HEK293 (cell line): Measurements from ENCODE around the gene CADM1.

ENCODE experiments used
- CTCF ChIA-PET: fragments of 350-600 bp; formaldehyde crosslinking; extraction: SDS; loops from one replicate; lab custom pipeline; 2021; ENCODE audit warnings: antibody characterized with exemption; lab: Yijun Ruan, JAX
- POLR2A ChIA-PET: fragments of 300-600 bp; formaldehyde crosslinking; extraction: SDS; loops from one replicate; lab custom pipeline; 2020; ENCODE audit warnings: antibody characterized with exemption, inconsistent platforms; lab: Yijun Ruan, JAX
- H3K27ac ChIP-seq: fragments of 200-500 bp; sonication (Bioruptor generic); 2 replicates; pipeline ENCODE4 v1.5.1; 2014; ENCODE audit warnings: low read depth, low read length, control low read depth, inconsistent platforms; ENCODE audit errors: extremely low read depth
- H3K36me3 ChIP-seq, 2 experiments: fragments of 200-500 bp in 1 of 2; sonication (Bioruptor generic) in 1 of 2; 1 replicate in 1 of 2; 2 replicates in 1 of 2; pipeline ENCODE4 v1.5.1; 2014 to 2017; ENCODE audit warnings: inconsistent platforms in 2 of 2, low read length in 2 of 2; ENCODE audit not compliant: control insufficient read depth in 2 of 2, insufficient read depth in 1 of 2
- H3K4me1 ChIP-seq: fragments of 200-500 bp; sonication (Bioruptor generic); 2 replicates; pipeline ENCODE4 v1.5.1; 2014; ENCODE audit warnings: mild to moderate bottlenecking, low read length, inconsistent platforms; ENCODE audit not compliant: control insufficient read depth, insufficient read depth
- H3K4me3 ChIP-seq: 2 replicates; pipeline ENCODE4 v1.5.1; 2011; ENCODE audit warnings: low read depth, mild to moderate bottlenecking, control low read depth, low read length, moderate library complexity
- H3K9me3 ChIP-seq: fragments of 200-500 bp; sonication (Bioruptor generic); 2 replicates; pipeline ENCODE4 v1.5.1; 2014; ENCODE audit warnings: low read depth, low read length, inconsistent platforms; ENCODE audit not compliant: control insufficient read depth, insufficient read depth
- GLIS1 ChIP-seq: fragments of 450-650 bp; formaldehyde crosslinking; IDR thresholded peaks from 2 replicates; pipeline ENCODE4 v1.5.1; 2016; ENCODE audit warnings: missing biosample characterization, missing genetic modification characterization
- IKZF3 ChIP-seq: fragments of 450-650 bp; IDR thresholded peaks from 2 replicates; pipeline ENCODE4 v1.5.0; 2018; ENCODE audit warnings: missing biosample characterization, mild to moderate bottlenecking, missing genetic modification characterization, moderate library complexity
- KLF1 ChIP-seq: fragments of 450-650 bp; formaldehyde crosslinking; IDR thresholded peaks from 2 replicates; pipeline ENCODE4 v1.5.1; 2016; ENCODE audit warnings: missing biosample characterization, missing genetic modification characterization
- KLF16 ChIP-seq: fragments of 450-650 bp; formaldehyde crosslinking; IDR thresholded peaks from 2 replicates; pipeline ENCODE4 v1.5.1; 2017; ENCODE audit warnings: missing biosample characterization, missing genetic modification characterization
- PRDM6 ChIP-seq: fragments of 450-650 bp; formaldehyde crosslinking; IDR thresholded peaks from 2 replicates; pipeline ENCODE4 v1.5.1; 2017; ENCODE audit warnings: missing biosample characterization, missing genetic modification characterization
- SETDB1 ChIP-seq: IDR thresholded peaks from one replicate; pipeline ENCODE4 v1.6.1; 2017; ENCODE audit warnings: mild to moderate bottlenecking, low read length, moderate library complexity, mixed read lengths; ENCODE audit not compliant: insufficient read length
- SP7 ChIP-seq: fragments of 450-650 bp; formaldehyde crosslinking; IDR thresholded peaks from 2 replicates; pipeline ENCODE4 v1.5.1; 2016; ENCODE audit warnings: missing biosample characterization, missing genetic modification characterization
- ZBTB21 ChIP-seq: fragments of 450-650 bp; formaldehyde crosslinking; IDR thresholded peaks from 2 replicates; pipeline ENCODE4 v1.5.1; 2017; ENCODE audit warnings: missing biosample characterization, missing genetic modification characterization
- ZBTB6 ChIP-seq: fragments of 450-650 bp; formaldehyde crosslinking; IDR thresholded peaks from 2 replicates; pipeline ENCODE4 v1.5.1; 2017; ENCODE audit warnings: missing biosample characterization, missing genetic modification characterization
- ZBTB7A ChIP-seq: fragments of 450-650 bp; formaldehyde crosslinking; IDR thresholded peaks from 2 replicates; pipeline ENCODE4 v1.5.1; 2016; ENCODE audit warnings: low read depth, missing biosample characterization, missing genetic modification characterization
- ZNF211 ChIP-seq: fragments of 450-650 bp; formaldehyde crosslinking; IDR thresholded peaks from 2 replicates; pipeline ENCODE4 v1.5.1; 2016; ENCODE audit warnings: low read depth, missing biosample characterization, missing genetic modification characterization
- ZNF223 ChIP-seq: fragments of 450-650 bp; formaldehyde crosslinking; IDR thresholded peaks from 2 replicates; pipeline ENCODE4 v1.5.1; 2016; ENCODE audit warnings: missing biosample characterization, missing genetic modification characterization
- ZNF26 ChIP-seq: fragments of 450-650 bp; formaldehyde crosslinking; IDR thresholded peaks from 2 replicates; pipeline ENCODE4 v1.5.1; 2016; ENCODE audit warnings: missing biosample characterization, missing genetic modification characterization
- ZNF324 ChIP-seq: fragments of 450-650 bp; formaldehyde crosslinking; IDR thresholded peaks from 2 replicates; pipeline ENCODE4 v1.5.1; 2016; ENCODE audit warnings: missing biosample characterization, missing genetic modification characterization
- ZNF354C ChIP-seq: fragments of 450-650 bp; formaldehyde crosslinking; IDR thresholded peaks from 2 replicates; pipeline ENCODE4 v1.5.1; 2016; ENCODE audit warnings: missing biosample characterization, missing genetic modification characterization, low read depth, borderline replicate concordance
- ZNF449 ChIP-seq: fragments of 450-650 bp; formaldehyde crosslinking; IDR thresholded peaks from 2 replicates; pipeline ENCODE4 v1.5.1; 2017; ENCODE audit warnings: missing biosample characterization, mild to moderate bottlenecking, missing genetic modification characterization, moderate library complexity
- ZNF510 ChIP-seq: fragments of 450-650 bp; formaldehyde crosslinking; IDR thresholded peaks from 2 replicates; pipeline ENCODE4 v1.5.1; 2018; ENCODE audit warnings: mild to moderate bottlenecking, missing genetic modification characterization, missing biosample characterization; ENCODE audit not compliant: insufficient replicate concordance
- ZNF596 ChIP-seq: fragments of 450-650 bp; IDR thresholded peaks from 2 replicates; pipeline ENCODE4 v1.5.0; 2018; ENCODE audit warnings: missing biosample characterization, mild to moderate bottlenecking, missing genetic modification characterization, moderate library complexity
- ZNF624 ChIP-seq: fragments of 450-650 bp; formaldehyde crosslinking; IDR thresholded peaks from 2 replicates; pipeline ENCODE4 v1.5.1; 2017; ENCODE audit warnings: missing biosample characterization, missing genetic modification characterization
- ZNF626 ChIP-seq: fragments of 450-650 bp; sonication (Bioruptor Pico); formaldehyde crosslinking; IDR thresholded peaks from 2 replicates; pipeline ENCODE4 v1.5.1; 2018; ENCODE audit warnings: missing biosample characterization, missing genetic modification characterization, inconsistent platforms
- ZNF629 ChIP-seq: fragments of 450-650 bp; formaldehyde crosslinking; IDR thresholded peaks from 2 replicates; pipeline ENCODE4 v1.5.1; 2017; ENCODE audit warnings: missing biosample characterization, missing genetic modification characterization
- ZNF658 ChIP-seq: fragments of 450-650 bp; formaldehyde crosslinking; IDR thresholded peaks from 2 replicates; pipeline ENCODE4; 2016; ENCODE audit warnings: missing biosample characterization, missing genetic modification characterization
- ZNF747 ChIP-seq: fragments of 450-650 bp; formaldehyde crosslinking; IDR thresholded peaks from 2 replicates; pipeline ENCODE4 v1.5.1; 2016; ENCODE audit warnings: missing biosample characterization, missing genetic modification characterization
- ZNF785 ChIP-seq: fragments of 450-650 bp; formaldehyde crosslinking; IDR thresholded peaks from 2 replicates; pipeline ENCODE4 v1.5.1; 2016; ENCODE audit warnings: missing biosample characterization, missing genetic modification characterization
- ZSCAN5A ChIP-seq: fragments of 450-650 bp; formaldehyde crosslinking; IDR thresholded peaks from 2 replicates; pipeline ENCODE4 v1.5.1; 2016; ENCODE audit warnings: missing biosample characterization, missing genetic modification characterization

CADM1 gene

GRCh38 chr11:115406404-115406803 lies 97.8 kb downstream of the CADM1 start:
- CTCF ChIA-PET, result no interaction called here
- POLR2A ChIA-PET, result no interaction called here
- Histone ChIP-seq H3K4me3 (no peak overlapping the region), H3K27ac (no peak overlapping the region), H3K9me3 (no peaks in the 10 kb centered on the region), H3K36me3 (no peaks in the 10 kb centered on the region), H3K4me1 (peaks cover 20% of the 10 kb centered on the region)
- TF ChIP-seq KLF1 (tag by site-specific recombination), result no peak
- TF ChIP-seq ZNF626 (tag by site-specific recombination), result no peak
- TF ChIP-seq ZNF26 (tag by site-specific recombination), result no peak
- no peak for TF ChIP-seq ZBTB7A (tag by site-specific recombination)
- TF ChIP-seq ZNF624 (tag by site-specific recombination), result no peak
- no peak for TF ChIP-seq ZNF354C (tag by site-specific recombination)
- no peak for TF ChIP-seq ZNF596 (tag by site-specific recombination)
- no peak for TF ChIP-seq ZBTB6 (tag by site-specific recombination)

- peaks cover 5% of the 10 kb centered on the region; the same call in 1 of the 2 replicates for H3K4me1 ChIP-seq
- CTCF ChIA-PET, result interaction anchor here (1.0 kb wide), 1 partner anchor 24 kb away, joined by 3 read pairs; no protein-coding TSS in a partner anchor
- H3K27ac ChIP-seq, result no peak overlapping the region
- no peaks in the 10 kb centered on the region for H3K9me3 ChIP-seq
- TF ChIP-seq ZSCAN5A (tag by site-specific recombination), result no peak
- no peak for TF ChIP-seq ZNF510 (tag by site-specific recombination)
- TF ChIP-seq GLIS1 (tag by site-specific recombination), result no peak
- TF ChIP-seq, all 188 proteins: peak for 0
- POLR2A ChIA-PET, result no interaction called here
- Histone ChIP-seq H3K36me3 (peaks cover 0 to 7% of the 10 kb centered on the region in 2 experiments; a peak in 1 of 3 replicates), H3K4me3 (no peak overlapping the region)
Measured at GRCh38 chr11:115398333-115399080, 105.7 kb downstream of the CADM1 start.

GRCh38 chr11:115396533-115396932 lies 107.7 kb downstream of the CADM1 start:
- CTCF ChIA-PET, result no interaction called here
- H3K36me3 ChIP-seq, result peaks cover 0 to 7% of the 10 kb centered on the region in 2 experiments; a peak in 1 of 3 replicates
- H3K27ac ChIP-seq, result no peak overlapping the region
- POLR2A ChIA-PET, result no interaction called here
- H3K4me1 ChIP-seq, result peaks cover 3% of the 10 kb centered on the region
- no peaks in the 10 kb centered on the region for H3K9me3 ChIP-seq
- H3K4me3 ChIP-seq, result no peak overlapping the region
- no peak for TF ChIP-seq KLF16
- TF ChIP-seq ZNF658 (tag by site-specific recombination), result no peak
- no peak for TF ChIP-seq ZNF785 (tag by site-specific recombination)
- TF ChIP-seq SP7 (tag by site-specific recombination), result peak; percentile 69
- TF ChIP-seq ZNF211, result no peak
- TF ChIP-seq IKZF3 (tag by site-specific recombination), result peak; percentile 40; the same call in 1 of the 2 replicates
- TF ChIP-seq SETDB1, result no peak
- TF ChIP-seq PRDM6, result peak; percentile 61
- no peak for TF ChIP-seq ZNF324 (tag by site-specific recombination)
- peak; percentile 93 for TF ChIP-seq ZNF629
- no peak for TF ChIP-seq ZNF449 (tag by site-specific recombination)
- TF ChIP-seq ZNF747 (tag by site-specific recombination), result no peak
- peak; percentile 91 for TF ChIP-seq ZBTB21 (tag by site-specific recombination)
- TF ChIP-seq ZNF223, result no peak
